22Rv1 (cell line): ENCODE data around the gene DNM3.
"Not testable (repeated sequence)": the region's sequence is repeated elsewhere in the genome, so short reads cannot be mapped to it uniquely, and the experiment has no call there.

Experiments used
- H3K27ac ChIP-seq: fragments of 450-650 bp; 2 replicates; pipeline ENCODE4 v1.5.1; 2017
- CTCF ChIP-seq: fragments of 450-650 bp; IDR thresholded peaks from 2 replicates; pipeline ENCODE4 v1.5.1; 2017; ENCODE audit warnings: mild to moderate bottlenecking
- ZFX ChIP-seq: fragments of 450-650 bp; IDR thresholded peaks from 2 replicates; pipeline ENCODE4 v1.6.1; 2017; ENCODE audit warnings: antibody characterized with exemption, borderline replicate concordance

DNM3 gene

GRCh38 chr1:172070055-172070454 is 228.8 kb downstream of the DNM3 start:
- no peak overlapping the region for H3K27ac ChIP-seq
- TF ChIP-seq ZFX (no peak), CTCF (no peak)

GRCh38 chr1:172071746-172072145 is 230.4 kb downstream of the DNM3 start:
- TF ChIP-seq CTCF = no peak
- TF ChIP-seq ZFX = no peak
- no peak overlapping the region for H3K27ac ChIP-seq

- H3K27ac ChIP-seq = not testable (repeated sequence)
Measured at GRCh38 chr1:172079859-172080258, 238.6 kb downstream of the DNM3 start.

- H3K27ac ChIP-seq = no peak overlapping the region
- TF ChIP-seq ZFX (no peak), CTCF (no peak)
Measured at GRCh38 chr1:172083191-172083590, 241.9 kb downstream of the DNM3 start.

GRCh38 chr1:172084876-172085275 is 243.6 kb downstream of the DNM3 start:
- no peak overlapping the region for H3K27ac ChIP-seq
- no peak for TF ChIP-seq ZFX
- TF ChIP-seq CTCF = no peak

GRCh38 chr1:172085317-172085716 is 244.0 kb downstream of the DNM3 start:
- H3K27ac ChIP-seq = no peak overlapping the region
- TF ChIP-seq CTCF (no peak), ZFX (no peak)

- no peak for TF ChIP-seq CTCF
- TF ChIP-seq ZFX = no peak
- H3K27ac ChIP-seq = no peak overlapping the region
Measured at GRCh38 chr1:172086137-172086536, 244.8 kb downstream of the DNM3 start.

- H3K27ac ChIP-seq = no peak overlapping the region
- no peak for TF ChIP-seq CTCF
- no peak for TF ChIP-seq ZFX
Measured at GRCh38 chr1:172088256-172088655, 247.0 kb downstream of the DNM3 start.
